ENCODE measurements around the gene CDR2L. TPM values are rescaled to one million over a fixed set of nuclear protein-coding genes. Genes with fewer than 3 reads are reported as not detected.

CDR2L gene
- under 1 TPM; 0.50 to 0.63 TPM for total RNA-seq

DNA sequence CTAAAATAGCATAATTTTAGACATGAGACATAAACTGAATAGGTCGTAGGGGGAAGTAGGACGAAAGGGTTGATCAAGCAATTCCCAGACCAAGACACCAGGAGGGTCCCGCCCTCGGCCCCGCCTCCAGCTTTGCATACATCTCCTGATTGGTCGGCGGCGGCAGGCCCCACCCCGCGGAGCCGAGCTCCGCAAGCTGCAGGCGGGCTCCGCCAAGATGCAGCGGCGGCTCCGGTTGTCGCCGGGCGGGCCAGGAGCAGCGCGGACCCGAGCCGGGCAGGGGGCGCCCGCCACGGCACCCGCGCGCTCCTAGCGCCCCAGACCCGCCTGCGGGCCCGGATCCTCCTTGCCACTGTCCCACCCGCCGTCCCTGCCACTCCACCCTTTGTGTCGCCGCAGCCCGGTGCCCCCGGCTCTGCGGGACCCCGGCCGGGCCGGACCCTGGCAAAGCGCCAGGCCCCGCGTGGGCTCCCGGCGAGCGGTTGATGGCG, at the start of gene CDR2L:
Gene CDR2L, plus strand, starts transcription at position 215 of the 491 bp plus-strand sequence. CDS start 412 bp downstream, outside the sequence.
- peak; percentile 91 for DNase-seq
- ChIA-PET CTCF (interaction anchor here (0.8 to 2.9 kb wide), 13 partner anchors 11 to 302 kb away, joined by 3 to 31 read pairs (median 5); partner anchors contain the start of genes HID1, MIF4GD, MRPL58 and SLC25A19), POLR2A (interaction anchor here (0.7 to 5.8 kb wide), 4 partner anchors 13 to 195 kb away, joined by 3 to 39 read pairs (median 3); partner anchors contain the start of genes ARMC7, MRPL58 and SUMO2)
- Mint-ChIP-seq H3K27ac (peak within 1 kb of the TSS; percentile 7), H3K27me3 (peaks cover 34% of the 10 kb centered on the region), H3K4me3 (peak within 1 kb of the TSS; percentile 70), H3K9me3 (no peaks in the 10 kb centered on the region), H3K36me3 (ENCODE audit: low read depth) (no peaks in the 10 kb centered on the region), H3K4me1 (peaks cover 21% of the 10 kb centered on the region)

DNA sequence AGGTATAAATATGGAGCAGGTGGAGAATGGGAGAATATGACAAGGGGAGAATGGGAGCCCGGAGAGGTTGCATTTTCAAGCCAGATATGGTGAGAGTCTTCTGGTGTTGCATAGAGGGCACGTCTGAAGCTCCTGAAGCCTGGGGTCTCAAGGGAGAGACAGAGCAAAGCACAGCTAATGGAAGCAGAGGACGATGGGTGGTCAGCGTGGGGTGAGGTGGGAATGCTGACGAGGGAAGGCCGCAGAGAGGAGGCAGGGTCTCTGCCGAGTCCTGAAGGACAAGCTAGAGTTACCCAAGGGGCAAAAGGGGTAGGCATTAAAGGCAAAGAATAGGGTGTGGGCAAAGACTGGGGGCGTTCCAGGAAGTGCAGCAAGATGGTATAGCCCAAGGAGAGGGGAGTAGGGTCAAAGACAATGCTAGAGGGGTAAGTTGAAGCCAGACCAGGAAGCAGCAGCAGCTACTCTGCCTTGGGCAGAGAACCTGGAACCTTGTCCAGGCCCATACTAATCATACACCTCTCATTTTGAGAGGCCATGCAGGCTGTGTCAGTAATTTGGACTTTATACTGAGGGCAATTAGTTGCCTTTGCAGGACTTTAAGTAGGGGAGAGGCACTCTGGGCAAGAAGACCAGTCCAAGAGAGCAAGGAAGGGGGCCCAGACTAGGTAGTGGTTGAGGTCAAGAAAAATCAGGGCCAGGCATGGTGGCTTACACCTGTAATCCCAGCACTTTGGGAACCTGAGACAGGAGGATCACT, 49.1 kb upstream of the CDR2L start:
- Mint-ChIP-seq H3K4me1 (no peaks in the 10 kb centered on the region), H3K27me3 (peaks cover 55% of the 10 kb centered on the region), H3K36me3 (ENCODE audit: low read depth) (no peaks in the 10 kb centered on the region), H3K27ac (no peak overlapping the region), H3K4me3 (no peak overlapping the region), H3K9me3 (no peaks in the 10 kb centered on the region)
- DNase-seq = no peak
- ChIA-PET CTCF (interaction anchor here (0.9 kb wide), 1 partner anchor 22 kb away, joined by 3 read pairs; no protein-coding TSS in a partner anchor), POLR2A (no interaction called here)

DNA sequence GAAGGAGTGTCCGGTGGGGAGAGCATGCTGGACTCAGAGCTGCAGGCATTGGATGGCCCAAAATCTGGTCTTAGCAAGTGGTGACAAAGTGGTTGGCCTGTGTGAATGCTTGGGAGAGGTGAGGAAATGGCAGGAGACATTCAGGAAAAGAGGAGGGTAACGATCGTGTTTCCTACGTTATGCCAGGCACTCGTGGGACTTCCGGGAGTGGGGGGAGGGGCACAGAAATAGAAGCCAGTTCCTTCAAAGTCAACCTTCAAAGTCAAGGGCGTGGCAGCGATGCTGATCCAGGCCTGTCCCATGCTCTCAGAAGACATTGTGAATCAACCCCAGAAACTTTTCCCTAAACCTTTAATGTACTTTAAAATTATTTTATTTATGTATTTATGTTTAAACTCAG, 47.9 kb upstream of the CDR2L start:
- CTCF ChIA-PET = interaction anchor here (0.6 to 1.3 kb wide), 2 partner anchors 78 to 148 kb away, joined by 3 to 5 read pairs; no protein-coding TSS in a partner anchor
- H3K4me3 Mint-ChIP-seq = no peak overlapping the region
- H3K27ac Mint-ChIP-seq = no peak overlapping the region
- H3K4me1 Mint-ChIP-seq = no peaks in the 10 kb centered on the region
- H3K9me3 Mint-ChIP-seq = no peaks in the 10 kb centered on the region
- no peak for DNase-seq
- POLR2A ChIA-PET = no interaction called here
- peaks cover 54% of the 10 kb centered on the region for H3K27me3 Mint-ChIP-seq
- no peaks in the 10 kb centered on the region for H3K36me3 Mint-ChIP-seq (ENCODE audit: low read depth)

- Mint-ChIP-seq H3K4me1 (no peaks in the 10 kb centered on the region), H3K4me3 (no peak overlapping the region), H3K27ac (no peak overlapping the region), H3K27me3 (peaks cover 50% of the 10 kb centered on the region), H3K36me3 (ENCODE audit: low read depth) (no peaks in the 10 kb centered on the region), H3K9me3 (no peaks in the 10 kb centered on the region)
- DNase-seq = no peak
- ChIA-PET CTCF (no interaction called here), POLR2A (no interaction called here)
Observed at GRCh38 chr17:74941128-74941725, 46.2 kb upstream of the CDR2L start.

DNA sequence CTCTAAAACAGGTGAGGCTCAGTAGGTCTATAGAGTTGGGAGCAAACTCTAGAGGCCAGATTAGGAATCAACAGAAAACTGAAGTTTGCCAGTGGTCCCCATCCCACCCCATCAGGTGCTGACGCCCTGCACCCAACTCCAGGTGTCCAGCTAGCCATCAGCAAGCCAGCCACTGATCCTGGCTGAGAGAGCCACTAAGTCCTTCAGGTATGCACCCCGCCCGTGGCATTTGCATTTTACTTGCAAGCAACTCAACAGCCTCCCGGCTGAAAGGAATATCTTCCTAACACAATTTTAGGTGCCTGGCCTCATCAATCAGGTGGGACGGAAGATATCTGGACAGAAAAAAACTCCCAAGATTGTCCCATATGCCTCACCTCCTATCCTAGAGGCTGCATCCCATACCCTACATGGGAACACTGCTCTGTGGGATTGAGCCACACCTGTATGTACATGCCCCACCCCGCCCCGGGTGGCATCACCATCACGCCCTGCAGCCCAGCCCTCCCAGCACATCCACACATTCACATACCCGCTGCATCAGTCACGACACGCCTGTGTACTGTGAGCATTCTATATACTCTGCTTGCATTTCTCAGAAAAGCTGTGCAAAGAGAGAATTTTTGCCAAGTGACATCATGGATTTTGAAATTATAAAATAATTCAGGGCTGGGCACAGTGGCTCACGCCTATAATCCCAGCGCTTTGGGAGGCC, 43.5 kb upstream of the CDR2L start:
- ChIA-PET CTCF (no interaction called here), POLR2A (no interaction called here)
- no peak overlapping the region for H3K4me3 Mint-ChIP-seq
- no peaks in the 10 kb centered on the region for H3K9me3 Mint-ChIP-seq
- no peak overlapping the region for H3K27ac Mint-ChIP-seq
- DNase-seq = no peak
- no peaks in the 10 kb centered on the region for H3K36me3 Mint-ChIP-seq (ENCODE audit: low read depth)
- peaks cover 28% of the 10 kb centered on the region for H3K27me3 Mint-ChIP-seq
- no peaks in the 10 kb centered on the region for H3K4me1 Mint-ChIP-seq

DNA sequence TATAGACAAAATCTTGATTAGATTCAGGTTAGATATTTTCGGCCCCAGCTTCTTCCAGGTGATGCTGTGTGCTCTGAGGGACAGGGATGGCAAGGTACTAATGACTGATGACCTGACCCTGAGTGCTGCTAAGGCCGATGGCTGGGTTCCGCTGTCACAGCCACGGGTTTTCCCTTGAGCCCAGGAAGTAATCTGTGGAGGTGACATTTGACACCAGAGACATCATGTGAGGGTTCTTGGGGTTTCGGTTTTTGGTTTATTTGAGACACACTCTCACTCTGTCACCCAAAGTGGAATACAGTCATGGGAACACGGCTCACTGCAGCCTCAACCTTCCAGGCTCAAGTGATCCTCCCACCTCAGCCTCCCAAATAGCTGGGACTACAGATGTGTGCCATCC, 41.9 kb upstream of the CDR2L start:
- DNase-seq = no peak
- Mint-ChIP-seq H3K27me3 (peaks cover 21% of the 10 kb centered on the region), H3K9me3 (no peaks in the 10 kb centered on the region), H3K4me1 (no peaks in the 10 kb centered on the region), H3K36me3 (ENCODE audit: low read depth) (no peaks in the 10 kb centered on the region), H3K27ac (no peak overlapping the region), H3K4me3 (no peak overlapping the region)
- POLR2A ChIA-PET = no interaction called here
- CTCF ChIA-PET = interaction anchor here (0.8 kb wide), 1 partner anchor 16 kb away, joined by 3 read pairs; no protein-coding TSS in a partner anchor

DNA sequence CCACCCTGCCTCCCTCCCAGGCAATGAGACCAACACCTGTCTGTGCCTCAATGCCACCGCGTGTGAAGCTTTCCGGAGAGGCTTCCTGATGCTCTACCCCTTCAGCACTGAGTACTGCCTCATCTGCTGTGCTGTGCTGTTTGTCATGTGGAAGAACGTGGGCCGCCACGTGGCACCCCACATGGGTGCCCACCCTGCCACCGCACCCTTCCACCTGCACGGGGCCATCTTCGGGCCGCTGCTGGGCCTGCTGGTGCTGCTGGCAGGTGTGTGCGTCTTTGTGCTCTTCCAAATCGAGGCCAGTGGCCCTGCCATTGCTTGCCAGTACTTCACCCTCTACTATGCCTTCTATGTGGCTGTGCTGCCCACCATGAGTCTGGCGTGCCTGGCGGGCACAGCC, 40.8 kb upstream of the CDR2L start:
- CTCF ChIA-PET = interaction anchor here (0.6 to 1.1 kb wide), 2 partner anchors 10 to 11 kb away, joined by 3 read pairs; no protein-coding TSS in a partner anchor
- Mint-ChIP-seq H3K36me3 (ENCODE audit: low read depth) (no peaks in the 10 kb centered on the region), H3K4me1 (no peaks in the 10 kb centered on the region), H3K4me3 (no peak overlapping the region), H3K27me3 (peaks cover 21% of the 10 kb centered on the region), H3K9me3 (no peaks in the 10 kb centered on the region), H3K27ac (no peak overlapping the region)
- POLR2A ChIA-PET = no interaction called here
- no peak for DNase-seq

- Mint-ChIP-seq H3K27ac (no peak overlapping the region), H3K36me3 (ENCODE audit: low read depth) (no peaks in the 10 kb centered on the region), H3K27me3 (peaks cover 18% of the 10 kb centered on the region), H3K4me1 (no peaks in the 10 kb centered on the region), H3K9me3 (no peaks in the 10 kb centered on the region), H3K4me3 (no peak overlapping the region)
- ChIA-PET CTCF (interaction anchor here (0.6 to 2.9 kb wide), 3 partner anchors 10 to 14 kb away, joined by 3 to 20 read pairs (median 3); no protein-coding TSS in a partner anchor), POLR2A (no interaction called here)
- no peak for DNase-seq
Observed at GRCh38 chr17:74947041-74947754, 40.2 kb upstream of the CDR2L start.

DNA sequence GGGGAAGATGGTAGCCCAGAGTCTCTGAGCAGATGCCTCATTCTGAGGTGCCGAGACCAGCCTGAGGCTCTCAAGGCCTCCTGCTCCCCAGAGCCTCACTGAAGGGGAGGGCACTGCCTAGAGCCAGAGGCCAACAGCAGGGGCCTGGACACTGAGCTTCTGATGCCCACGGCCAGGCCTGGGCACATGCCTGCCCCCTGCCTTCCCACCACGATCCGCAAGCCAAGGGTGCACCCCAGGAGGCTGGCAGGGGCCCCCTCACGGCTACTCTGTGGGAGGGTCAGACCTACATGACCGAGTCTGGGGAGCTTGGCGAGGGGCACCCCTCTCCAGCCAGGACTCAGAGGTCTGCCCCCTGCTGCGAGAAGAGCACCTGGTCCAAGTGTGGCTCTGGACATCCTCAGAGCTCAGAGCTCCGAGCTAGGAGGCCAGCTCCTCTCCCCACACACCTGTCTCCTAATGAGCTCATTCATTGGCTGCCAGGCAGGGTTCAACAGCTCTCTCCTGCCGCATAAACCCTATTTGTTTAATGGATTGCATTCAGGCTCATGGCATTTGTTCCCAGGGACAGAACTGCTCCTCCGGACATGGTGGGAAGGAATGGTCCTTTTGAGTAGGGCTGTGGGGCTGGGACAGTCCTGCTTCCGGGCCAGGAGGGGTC, 37.8 kb upstream of the CDR2L start:
- peaks cover 7% of the 10 kb centered on the region for H3K27me3 Mint-ChIP-seq
- H3K4me1 Mint-ChIP-seq = no peaks in the 10 kb centered on the region
- no peak overlapping the region for H3K4me3 Mint-ChIP-seq
- DNase-seq = no peak
- H3K27ac Mint-ChIP-seq = no peak overlapping the region
- H3K9me3 Mint-ChIP-seq = no peaks in the 10 kb centered on the region
- POLR2A ChIA-PET = no interaction called here
- CTCF ChIA-PET = interaction anchor here (1.7 to 2.9 kb wide), 2 partner anchors 9 to 12 kb away, joined by 10 to 20 read pairs; no protein-coding TSS in a partner anchor
- no peaks in the 10 kb centered on the region for H3K36me3 Mint-ChIP-seq (ENCODE audit: low read depth)

DNA sequence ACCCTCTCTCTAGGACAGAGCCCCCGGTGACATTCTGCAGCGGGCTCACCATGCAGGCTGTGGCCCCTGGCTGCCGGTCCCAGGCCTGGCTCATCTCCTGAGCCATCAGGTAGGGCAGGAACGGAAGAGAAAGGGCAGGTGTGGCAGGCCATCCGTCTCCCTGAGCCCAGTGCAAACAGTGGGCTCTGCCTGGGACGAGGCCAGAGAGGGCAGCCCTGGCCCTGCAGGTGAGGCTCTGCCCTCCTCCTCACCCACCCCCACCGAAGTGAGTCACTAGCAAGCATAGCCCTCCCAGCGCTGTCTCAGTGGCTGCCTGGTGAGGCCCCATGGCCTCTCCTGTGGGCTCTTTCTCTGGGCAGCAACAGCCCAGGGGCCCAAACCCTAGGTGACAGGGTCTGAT, 37.2 kb upstream of the CDR2L start:
- CTCF ChIA-PET = interaction anchor here (2.9 kb wide), 1 partner anchor 11 kb away, joined by 20 read pairs; no protein-coding TSS in a partner anchor
- Mint-ChIP-seq H3K27ac (no peak overlapping the region), H3K27me3 (peaks cover 3% of the 10 kb centered on the region), H3K9me3 (no peaks in the 10 kb centered on the region), H3K4me3 (no peak overlapping the region), H3K36me3 (ENCODE audit: low read depth) (no peaks in the 10 kb centered on the region), H3K4me1 (no peaks in the 10 kb centered on the region)
- DNase-seq = no peak
- POLR2A ChIA-PET = no interaction called here

DNA sequence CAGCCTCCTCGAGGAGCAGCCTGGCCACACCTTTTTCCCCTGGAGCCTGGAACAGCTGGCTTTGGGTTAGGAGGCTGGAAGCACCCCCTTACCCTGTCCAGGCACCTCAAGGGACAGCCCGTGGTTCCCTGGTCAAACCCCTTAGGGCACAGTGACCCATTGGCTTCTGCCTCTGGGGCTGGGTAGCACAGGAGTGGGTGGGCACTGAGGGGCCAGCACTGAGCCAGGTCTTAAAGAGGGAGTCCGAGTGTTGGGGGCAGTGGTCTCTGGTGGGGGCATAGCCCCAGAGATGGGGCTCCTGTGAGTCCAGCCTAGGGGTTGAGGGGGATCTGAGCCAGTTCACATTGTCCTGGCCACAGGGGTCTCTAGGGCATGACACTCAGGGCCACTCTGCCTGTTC, 36.4 kb upstream of the CDR2L start:
- no peaks in the 10 kb centered on the region for H3K4me1 Mint-ChIP-seq
- H3K27me3 Mint-ChIP-seq = no peaks in the 10 kb centered on the region
- H3K27ac Mint-ChIP-seq = no peak overlapping the region
- POLR2A ChIA-PET = no interaction called here
- no peak overlapping the region for H3K4me3 Mint-ChIP-seq
- CTCF ChIA-PET = interaction anchor here (1.0 to 1.1 kb wide), 2 partner anchors 11 to 27 kb away, joined by 4 to 5 read pairs; partner anchors contain the start of gene OTOP2
- no peaks in the 10 kb centered on the region for H3K9me3 Mint-ChIP-seq
- no peak for DNase-seq
- H3K36me3 Mint-ChIP-seq (ENCODE audit: low read depth) = no peaks in the 10 kb centered on the region
